Activated CD4-positive, CD25-positive, alpha-beta regulatory T cell treated with anti-CD3 and anti-CD28 coated beads, Interleukin-2, amount 50 U/mL, for 24 hours (primary cell): Measurements from ENCODE around the gene NOTCH2.

Experiments
- ATAC-seq, 2 donors: fragments of 150-1000 bp; cut with Tn5 transposase; one replicate each; pipeline ENCODE4 v1.10.0; 2021; ENCODE audit warnings: mild to moderate bottlenecking in 1 of 2, moderate library complexity in 1 of 2

Gene NOTCH2

DNA sequence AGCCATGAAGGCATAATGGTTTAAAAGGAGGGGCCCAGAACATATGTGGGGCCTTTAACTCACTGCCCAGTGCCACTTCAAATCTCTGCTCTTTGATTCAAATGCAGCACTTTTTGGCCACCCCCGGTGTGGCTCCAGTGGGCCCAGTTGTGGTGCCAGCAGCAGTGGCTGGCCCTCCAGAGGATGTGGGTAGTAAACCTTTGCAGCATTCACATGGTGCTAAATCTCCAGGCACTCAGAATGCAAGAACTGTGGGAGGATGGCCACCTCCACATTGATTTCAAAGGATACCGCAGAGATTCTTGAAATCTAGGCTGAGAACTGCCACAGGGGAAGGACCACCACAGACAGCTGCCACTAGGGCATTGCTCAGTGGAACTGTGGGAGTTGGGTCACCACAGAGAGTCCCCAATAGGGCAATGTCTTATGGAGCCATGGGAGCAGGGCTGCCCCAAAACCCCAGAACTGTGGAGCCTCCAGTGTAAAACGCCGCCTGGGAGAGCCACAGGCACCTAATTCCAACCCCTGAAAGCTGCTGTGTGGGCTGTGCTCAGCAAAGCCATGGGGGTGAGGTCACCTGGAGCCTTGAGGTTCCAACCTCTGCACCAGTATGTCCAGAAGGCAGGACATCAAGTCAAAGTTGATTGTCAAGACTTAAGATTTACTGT, 166.6 kb downstream of the NOTCH2 start:
- no peak for ATAC-seq

DNA sequence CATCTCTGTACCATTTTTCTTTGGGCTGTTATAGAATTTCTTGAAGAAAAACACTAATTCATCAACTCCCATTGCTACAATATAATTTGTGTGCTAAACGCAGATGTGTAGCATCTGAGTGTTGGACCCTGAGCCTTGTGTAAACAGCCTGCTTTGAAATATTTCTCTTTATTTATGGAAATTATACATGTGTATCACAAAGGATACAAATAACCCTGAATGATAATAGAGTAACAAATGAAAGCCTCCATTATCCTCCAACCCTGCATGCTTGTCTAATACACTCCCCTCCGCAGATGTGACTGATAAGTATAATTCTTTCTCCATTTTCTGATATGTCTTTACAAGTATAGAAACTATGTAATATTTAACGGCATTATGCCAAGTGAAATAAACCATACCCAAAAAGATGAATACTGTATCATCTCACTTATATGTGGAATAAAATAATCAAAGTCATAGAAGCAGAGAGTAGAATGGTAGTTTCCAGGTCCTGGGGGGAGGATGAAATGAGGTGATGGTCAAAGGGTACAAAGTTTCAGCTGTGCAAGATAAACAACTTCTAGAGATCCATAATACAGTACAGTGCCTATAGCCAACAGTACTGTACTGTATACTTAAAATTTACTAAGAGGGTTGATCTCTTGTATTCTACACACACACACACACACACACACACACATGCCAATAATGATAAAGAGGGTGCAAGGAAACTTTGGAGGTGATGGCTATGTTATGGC, 170.3 kb downstream of the NOTCH2 start:
- no peak for ATAC-seq

DNA sequence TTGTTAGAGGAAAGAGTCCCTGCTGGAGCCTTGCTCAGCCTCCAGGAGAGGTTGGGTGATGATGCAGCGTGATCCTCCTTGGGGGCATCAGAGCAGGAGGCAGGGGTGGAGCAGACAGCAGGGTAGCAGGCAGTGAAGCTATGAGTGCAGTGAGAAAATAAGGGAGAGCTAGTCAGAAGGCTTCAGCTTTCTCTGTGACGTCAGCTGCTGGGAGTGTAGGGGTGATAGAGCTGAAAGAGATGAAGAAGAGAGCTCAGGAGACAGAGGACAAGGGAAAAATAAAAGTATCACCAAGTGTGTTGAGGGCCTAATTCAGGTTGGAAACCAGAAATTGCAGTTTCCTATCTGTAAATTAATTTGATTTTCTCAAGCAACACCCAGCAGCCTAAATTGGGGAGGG, 170.9 kb downstream of the NOTCH2 start:
- no peak for ATAC-seq

DNA sequence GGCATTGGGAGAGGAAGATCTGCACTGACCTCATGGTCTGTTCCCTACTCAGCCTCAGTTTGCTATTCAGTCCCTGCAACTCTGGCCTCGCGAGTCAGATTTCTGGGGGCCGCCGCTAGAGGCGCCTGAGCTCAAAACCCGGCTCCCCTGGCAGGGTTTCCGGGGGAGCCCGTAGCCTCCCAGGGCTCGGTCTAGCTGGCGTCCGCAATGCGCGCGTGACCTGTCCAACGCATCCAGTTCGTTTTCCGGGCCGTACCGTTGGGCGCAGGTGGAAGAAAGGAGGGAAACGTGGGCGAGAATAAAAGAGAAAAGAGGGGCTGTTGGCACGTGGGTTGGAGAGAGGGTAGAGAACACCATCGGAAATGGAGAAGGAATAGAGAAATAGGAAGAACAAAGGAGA, 173.2 kb downstream of the NOTCH2 start, which contains the start of gene ADAM30:
Gene ADAM30, minus strand, starts transcription at position 213 of the 400 bp plus-strand sequence. Its CDS starts 179 bp downstream, at position 34.
- ATAC-seq, result no peak

GRCh38 chr1:119895102-119895501, 174.4 kb downstream of the NOTCH2 start:
- no peak for ATAC-seq

DNA sequence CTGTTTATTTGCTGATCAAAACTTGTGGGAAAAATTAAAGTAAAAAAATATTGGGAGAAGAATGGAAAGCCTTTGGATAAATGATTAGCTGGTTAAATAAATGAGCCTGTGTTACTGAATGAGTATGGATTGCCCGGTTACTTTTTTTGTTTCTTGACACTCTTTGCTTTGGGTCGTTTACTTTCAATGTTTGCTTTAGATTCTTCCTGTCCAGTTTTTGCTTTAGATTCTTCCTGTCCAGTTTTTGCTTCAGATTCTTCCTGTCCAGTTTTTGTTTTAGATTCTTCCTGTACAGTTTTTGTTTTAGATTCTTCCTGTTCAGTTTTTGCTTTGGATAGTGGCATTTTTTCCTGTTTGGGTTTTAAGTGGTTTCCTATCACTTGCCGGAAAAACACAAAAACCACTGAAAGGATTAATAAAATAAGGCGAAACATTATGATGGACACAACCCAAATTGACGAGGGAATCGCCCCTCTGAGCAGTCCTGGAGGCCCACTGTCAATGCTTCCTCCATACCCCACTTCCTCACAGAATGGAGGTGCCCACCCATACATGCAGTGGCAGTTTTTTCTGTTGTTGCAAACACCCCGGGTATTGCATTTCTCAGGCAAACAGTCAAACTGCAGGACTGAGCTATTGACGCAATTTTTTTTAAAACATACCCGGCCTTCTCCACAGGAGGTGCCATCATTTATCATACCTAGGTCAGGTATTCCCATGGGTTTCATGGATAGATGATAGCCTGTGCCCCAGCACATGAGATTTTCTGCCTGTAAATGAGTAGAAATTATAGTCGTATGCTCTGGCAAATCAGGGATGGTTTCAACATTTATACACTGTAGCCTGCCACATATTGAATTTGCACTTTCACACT, 175.4 kb downstream of the NOTCH2 start:
- ATAC-seq, result no peak

- peak; percentile 32 to 33 for ATAC-seq
These were observed 176.1 kb downstream of the NOTCH2 start for GRCh38 chr1:119893238-119893791.

DNA sequence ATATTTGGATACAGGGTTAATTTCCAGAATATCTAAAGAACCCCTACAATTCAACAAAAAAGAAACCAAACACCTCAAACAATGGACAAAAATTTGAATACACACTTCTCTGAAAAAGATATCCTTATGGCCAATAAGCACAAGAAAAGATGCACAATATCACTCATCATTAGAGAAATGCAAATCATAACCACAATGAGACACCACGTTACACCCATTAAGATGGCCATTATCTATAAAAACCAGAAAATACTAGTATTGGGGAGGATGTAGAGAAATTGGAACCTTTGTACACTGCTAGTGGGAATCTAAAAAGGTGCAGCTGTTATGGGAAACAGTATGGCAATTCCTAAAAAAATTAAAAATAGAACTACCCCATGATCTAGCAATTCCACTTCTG, 178.1 kb downstream of the NOTCH2 start:
- ATAC-seq, result no peak

DNA sequence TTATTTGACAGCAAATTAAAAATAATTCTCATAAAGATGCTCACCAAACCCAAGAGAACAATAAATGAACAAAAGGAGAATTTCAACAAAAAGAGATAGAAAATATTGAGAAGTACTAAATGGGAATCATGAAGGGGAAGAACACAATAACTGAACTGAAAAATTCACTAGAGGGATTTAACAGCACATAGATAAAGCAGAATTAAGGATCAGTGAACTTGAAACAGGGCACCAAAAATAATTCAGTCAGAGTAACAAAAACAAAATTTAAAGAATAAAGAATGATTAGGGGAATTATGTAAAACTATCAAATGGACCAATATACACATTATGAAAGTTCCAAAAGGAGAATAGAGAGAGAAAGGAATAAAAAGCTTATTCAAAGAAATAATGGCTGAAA, 181.0 kb downstream of the NOTCH2 start:
- ATAC-seq, result no peak

DNA sequence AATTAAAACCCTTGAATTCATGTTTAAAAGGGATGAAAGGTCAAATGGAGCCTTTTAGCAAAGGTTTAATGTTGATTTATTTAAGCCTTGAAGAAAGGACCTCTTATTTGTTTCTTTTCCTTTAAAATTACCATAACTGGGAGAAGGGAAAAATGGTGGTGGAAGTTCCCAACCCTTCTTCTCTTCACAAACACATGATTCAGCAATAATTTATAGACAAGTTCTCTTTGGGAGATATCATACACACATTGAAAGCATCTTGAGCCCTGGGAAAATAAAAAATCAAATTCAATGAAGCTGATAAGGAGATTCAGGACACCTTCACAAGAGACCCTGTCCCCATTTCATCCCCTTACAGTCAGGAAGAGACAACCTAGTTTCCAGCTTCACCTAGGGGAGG, 182.0 kb downstream of the NOTCH2 start:
- ATAC-seq, result no peak

- peak in 1 of 2 donors; percentile 35 for ATAC-seq
These were observed 183.3 kb downstream of the NOTCH2 start for GRCh38 chr1:119885903-119886783.

GRCh38 chr1:119884711-119885110, 184.8 kb downstream of the NOTCH2 start:
- no peak for ATAC-seq

DNA sequence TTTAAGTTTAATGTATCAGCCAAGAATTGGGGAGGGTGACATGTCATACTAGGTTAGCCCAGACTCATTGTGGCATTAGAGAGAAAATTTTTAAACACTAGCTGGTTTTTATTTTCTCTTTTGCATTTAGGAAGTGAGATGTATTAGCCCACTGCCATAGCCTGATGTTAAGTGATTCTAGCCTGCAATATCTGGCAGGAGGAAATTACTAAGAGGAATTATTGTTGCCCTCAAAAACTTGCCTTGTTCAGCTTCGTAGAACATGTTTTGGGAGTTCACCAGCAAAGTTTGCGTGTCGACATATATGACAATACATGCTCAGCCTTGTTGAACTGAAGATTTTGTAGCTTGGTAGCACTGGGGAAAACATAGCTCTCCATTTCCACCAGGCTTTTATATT, 185.6 kb downstream of the NOTCH2 start:
- ATAC-seq, result no peak

GRCh38 chr1:119882132-119883049, 187.1 kb downstream of the NOTCH2 start:
- no peak for ATAC-seq

DNA sequence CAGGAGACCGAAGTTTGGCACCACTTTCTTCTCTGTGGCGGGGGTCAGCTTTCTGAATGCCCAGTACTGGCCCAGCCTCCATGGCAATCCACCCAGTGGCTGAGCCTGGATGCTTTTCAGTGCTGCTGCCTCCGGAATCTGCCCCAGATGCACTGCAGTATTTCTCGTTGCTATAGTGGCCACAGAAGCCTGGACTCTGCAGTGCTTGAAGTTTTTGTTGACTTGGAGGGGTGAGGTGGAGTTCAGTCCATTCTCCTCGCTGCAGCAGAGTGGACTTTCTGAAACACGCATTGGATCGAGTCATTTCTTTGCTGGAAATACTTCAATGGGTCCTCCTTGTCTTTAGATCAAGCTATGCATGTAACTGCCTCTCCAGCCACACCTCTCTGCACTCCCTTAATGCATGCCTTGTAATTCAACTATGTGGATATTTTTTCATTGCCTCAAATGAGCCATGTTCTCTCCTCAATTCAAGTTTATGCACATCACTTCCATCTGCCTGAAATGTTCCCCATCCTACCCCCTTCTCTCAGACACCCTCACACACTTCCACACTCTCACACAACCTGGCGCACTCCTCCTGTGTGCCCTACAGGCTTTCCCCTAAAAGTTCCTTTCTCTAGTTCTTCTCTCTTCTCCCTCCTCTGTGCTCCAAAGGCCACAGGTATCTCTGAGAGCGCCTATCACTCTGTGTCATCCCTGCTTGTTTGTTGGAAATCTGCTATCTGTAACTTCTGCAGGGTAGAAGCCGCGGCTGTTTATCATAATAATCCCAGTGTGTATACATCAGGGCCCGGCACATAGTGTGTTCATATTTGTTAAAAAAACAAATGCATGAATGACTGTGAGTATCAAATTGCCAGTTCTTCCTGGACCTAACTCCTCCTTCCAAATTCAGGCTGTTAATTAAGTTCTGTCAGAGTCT, 189.7 kb downstream of the NOTCH2 start:
- no peak for ATAC-seq

DNA sequence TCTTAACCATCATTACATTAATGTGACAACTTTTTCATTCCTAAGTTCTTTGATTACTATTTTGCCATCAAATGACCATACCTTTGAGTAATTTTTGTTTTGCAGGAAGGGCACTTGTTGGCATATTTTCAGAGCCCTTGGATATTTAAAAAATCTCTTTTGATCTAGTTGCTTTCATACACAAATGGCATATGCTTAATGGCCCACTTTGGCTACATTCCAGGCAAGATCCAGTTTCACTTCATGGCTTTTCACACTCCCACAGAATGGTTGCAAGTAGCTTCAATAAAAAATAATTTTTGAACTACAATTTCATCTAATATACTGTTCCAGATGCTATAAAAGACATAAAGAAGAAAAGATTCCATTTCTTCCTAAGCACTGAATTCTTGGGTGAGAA, 191.3 kb downstream of the NOTCH2 start:
- ATAC-seq, result no peak

GRCh38 chr1:119874186-119874585, 195.3 kb downstream of the NOTCH2 start:
- ATAC-seq, result no peak

GRCh38 chr1:119873135-119874015, 196.1 kb downstream of the NOTCH2 start:
- no peak for ATAC-seq

DNA sequence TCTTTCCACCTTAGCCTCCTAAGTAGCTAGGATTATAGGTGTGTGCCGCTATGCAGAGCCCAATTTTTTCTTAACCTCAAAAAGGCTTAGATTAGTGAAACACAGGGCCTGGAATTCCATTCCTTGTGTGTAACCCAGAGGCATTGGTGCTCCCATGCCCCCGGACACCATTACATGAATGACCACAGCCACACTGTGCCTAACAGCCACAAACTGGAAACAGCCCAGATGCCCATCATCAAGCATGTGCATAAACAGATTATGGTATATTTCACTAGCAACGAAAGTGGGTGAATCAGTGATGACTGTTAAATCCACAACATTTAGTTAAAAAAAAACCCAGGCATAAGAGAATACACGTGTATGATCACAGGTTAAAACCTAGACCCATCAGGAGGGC, 197.6 kb downstream of the NOTCH2 start:
- no peak for ATAC-seq
